Ovary (tissue), 9 donors: ENCODE data around the gene PLCB4. TPM values are rescaled to one million over a fixed set of nuclear protein-coding genes. Genes with fewer than 3 reads are reported as not detected.
"Not testable (repeated sequence)": the region's sequence is repeated elsewhere in the genome, so short reads cannot be mapped to it uniquely, and the experiment has no call there.

Experiments used
- DNase-seq, 5 donors: peaks; one replicate each; pipeline ENCODE4 v3.0.0-alpha.2; 2019 to 2020
- H3K27ac ChIP-seq, 2 donors: fragments of 200-600 bp; one replicate each; pipeline versions ENCODE4 v1.5.1 to v1.8.0; 2019 to 2022
- H3K27me3 ChIP-seq: fragments of 200-600 bp; one replicate; pipeline ENCODE4 v1.8.0; 2022
- H3K36me3 ChIP-seq: fragments of 200-600 bp; sonication (generic); one replicate; pipeline ENCODE4 v1.5.1; 2019
- H3K4me1 ChIP-seq: one replicate; pipeline ENCODE4 v1.8.1; 2013; ENCODE audit warnings: mild to moderate bottlenecking, moderate library complexity; ENCODE audit not compliant: insufficient read depth
- H3K4me3 ChIP-seq: fragments of 200-600 bp; sonication (generic); one replicate; pipeline ENCODE4 v1.5.1; 2017
- H3K9me3 ChIP-seq, 2 donors: fragments of 200-600 bp in 1 of 2; sonication (generic) in 1 of 2; one replicate each; pipeline versions ENCODE4 v1.5.1 to v1.8.1; 2013 to 2019; ENCODE audit warnings: mild to moderate bottlenecking in 1 of 2, moderate library complexity in 1 of 2
- EP300 ChIP-seq: sonication (generic); formaldehyde crosslinking; IDR thresholded peaks from one replicate; pipeline ENCODE4 v1.6.1; 2017; ENCODE audit warnings: antibody characterized with exemption
- POLR2A ChIP-seq: fragments of 450-650 bp; IDR thresholded peaks from one replicate; pipeline ENCODE4 v1.6.1; 2017; ENCODE audit warnings: antibody characterized with exemption, mild to moderate bottlenecking, moderate library complexity
- WGBS, 3 donors: extraction: QIAGEN DNeasy Blood & Tissue Kit in 1 of 3; methylation state at CpG; one replicate each; pipeline versions ENCODE4 v1.1.5 to v1.1.7; 2013 to 2017; 5-methylcytosine and 5-hydroxymethylcytosine counted together
- intact Hi-C, 4 donors: fragments of 100-400 bp; cut with DNase I; formaldehyde crosslinking; loops; one replicate each; pipeline versions ENCODE4 v1.11.0 to v1.15.1; 2022 to 2023
- polyA plus RNA-seq, 2 donors: library from polyadenylated mRNA; stranded (reverse); fragments of 200-250 nt in 1 of 2; fragments of 350-450 nt in 1 of 2; fragmentation: Illumina TruSeq in 1 of 2; extraction: RNeasy Lipid Tissue Mini Kit (QIAGEN cat#74804) in 1 of 2; gene quantifications; one replicate each; pipeline ENCODE4 v1.2.3, GENCODE V29; 2013 to 2014
- total RNA-seq, 7 donors: library from RNA; depleted of rRNA in 2 of 7; stranded (reverse); fragments of >200 nt in 2 of 7; fragmentation: NEBNext Ultra II Directional in 3 of 7; extraction: Animal tissue kit (Norgen Biotek cat#: 25700) in 3 of 7; gene quantifications; one replicate each; pipeline versions ENCODE4 v1.1.0 to v1.2.4, GENCODE V29; 2016 to 2023
- TF ChIP-seq, protein P1 (sequence below), 3 donors: fragments of 450-650 bp in 2 of 3; fragments of 200-600 bp in 1 of 3; IDR thresholded peaks; one replicate each; pipeline versions ENCODE4 v1.5.1 to v1.8.0; 2016 to 2022; ENCODE audit warnings: antibody characterized with exemption in 3 of 3, mild to moderate bottlenecking in 1 of 3
- donor health status: DM: no; HTN: no; CAD: no; lungs with moderate emphysema.
- donor health status: DM: no; HTN: no; CAD: no.
- donor health status: Bipolar disorder and iron deficiency.
- donor health status: DM: yes; HTN: yes; CAD: no.
- donor health status: DM: no; HTN: no; CAD: no.
- donor health status: DM: yes; HTN: yes; CAD: no.

PLCB4 gene
- total and polyA plus RNA-seq, 9 donors: 2.8 to 11.8 (median 5.6) TPM

DNA sequence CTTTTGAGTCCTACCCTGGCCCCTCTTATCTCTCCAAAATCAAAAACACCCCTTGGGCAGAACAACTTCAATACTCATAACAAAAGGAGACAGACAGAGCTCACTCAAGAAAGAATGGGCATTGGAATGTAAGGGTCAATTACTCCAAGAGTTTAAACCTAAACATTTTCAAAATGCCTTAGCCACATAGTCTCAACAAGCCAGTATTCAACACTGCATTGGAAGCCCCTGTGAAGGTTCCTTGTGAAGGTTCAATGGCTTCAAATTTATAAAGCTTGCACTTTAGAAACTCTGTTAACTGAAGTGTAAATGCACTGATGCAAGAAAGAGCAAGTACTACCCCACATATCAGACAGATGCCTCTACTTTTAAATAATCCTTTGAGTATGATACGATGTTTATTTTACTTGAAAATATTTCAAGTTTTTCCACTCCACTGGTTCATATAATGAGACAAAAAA, 306.4 kb downstream of the PLCB4 start:
- no peak for TF ChIP-seq POLR2A
- TF ChIP-seq, protein P1, sequence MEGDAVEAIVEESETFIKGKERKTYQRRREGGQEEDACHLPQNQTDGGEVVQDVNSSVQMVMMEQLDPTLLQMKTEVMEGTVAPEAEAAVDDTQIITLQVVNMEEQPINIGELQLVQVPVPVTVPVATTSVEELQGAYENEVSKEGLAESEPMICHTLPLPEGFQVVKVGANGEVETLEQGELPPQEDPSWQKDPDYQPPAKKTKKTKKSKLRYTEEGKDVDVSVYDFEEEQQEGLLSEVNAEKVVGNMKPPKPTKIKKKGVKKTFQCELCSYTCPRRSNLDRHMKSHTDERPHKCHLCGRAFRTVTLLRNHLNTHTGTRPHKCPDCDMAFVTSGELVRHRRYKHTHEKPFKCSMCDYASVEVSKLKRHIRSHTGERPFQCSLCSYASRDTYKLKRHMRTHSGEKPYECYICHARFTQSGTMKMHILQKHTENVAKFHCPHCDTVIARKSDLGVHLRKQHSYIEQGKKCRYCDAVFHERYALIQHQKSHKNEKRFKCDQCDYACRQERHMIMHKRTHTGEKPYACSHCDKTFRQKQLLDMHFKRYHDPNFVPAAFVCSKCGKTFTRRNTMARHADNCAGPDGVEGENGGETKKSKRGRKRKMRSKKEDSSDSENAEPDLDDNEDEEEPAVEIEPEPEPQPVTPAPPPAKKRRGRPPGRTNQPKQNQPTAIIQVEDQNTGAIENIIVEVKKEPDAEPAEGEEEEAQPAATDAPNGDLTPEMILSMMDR (IDR thresholded peaks at IDR 0.05): no peak
- TF ChIP-seq EP300: no peak
- no peaks in the 10 kb centered on the region for H3K36me3 ChIP-seq
- H3K4me1 ChIP-seq: no peaks in the 10 kb centered on the region
- WGBS, 3 donors: 54 to 66% (median 60%) methylated on average over 1 of the region's 1 CpG
- H3K27ac ChIP-seq: no peak overlapping the region
- intact Hi-C loops: loop anchor here in 1 of 4 donors (5.0 kb wide), 1 partner anchor 1983 kb away; no protein-coding TSS in a partner anchor
- H3K9me3 ChIP-seq: no peaks in the 10 kb centered on the region
- H3K27me3 ChIP-seq: no peaks in the 10 kb centered on the region
- H3K4me3 ChIP-seq: no peak overlapping the region
- DNase-seq: no peak

DNA sequence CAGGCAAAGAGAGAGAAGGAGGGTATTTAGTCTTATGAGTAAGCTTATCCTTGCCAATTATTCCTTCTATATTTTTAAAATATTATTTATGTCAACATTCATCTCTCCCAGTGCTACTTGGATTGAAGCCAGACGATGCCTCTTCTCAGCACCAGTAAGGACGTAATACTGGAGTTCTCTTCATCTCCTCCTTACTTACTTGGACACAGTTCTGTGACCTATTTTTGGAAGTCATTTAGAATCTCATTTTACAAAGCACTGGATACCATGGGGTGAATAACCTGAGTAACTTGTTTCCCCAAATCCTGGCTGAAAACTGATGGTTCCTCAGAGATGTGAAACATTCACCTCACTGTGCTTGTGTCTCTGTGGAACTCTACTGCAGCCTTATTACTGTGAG, 308.1 kb downstream of the PLCB4 start:
- no peaks in the 10 kb centered on the region for H3K9me3 ChIP-seq
- no peaks in the 10 kb centered on the region for H3K4me1 ChIP-seq
- intact Hi-C loops: loop anchor here in 1 of 4 donors (5.0 kb wide), 1 partner anchor 1985 kb away; no protein-coding TSS in a partner anchor
- no peak overlapping the region for H3K4me3 ChIP-seq
- H3K36me3 ChIP-seq: no peaks in the 10 kb centered on the region
- TF ChIP-seq, protein P1 (IDR thresholded peaks at IDR 0.05): no peak
- TF ChIP-seq POLR2A (no peak), EP300 (no peak)
- 46 to 63% (median 53%) methylated on average over 2 of the region's 2 CpGs for WGBS, 3 donors
- H3K27me3 ChIP-seq: no peaks in the 10 kb centered on the region
- no peak overlapping the region for H3K27ac ChIP-seq
- DNase-seq: no peak

DNA sequence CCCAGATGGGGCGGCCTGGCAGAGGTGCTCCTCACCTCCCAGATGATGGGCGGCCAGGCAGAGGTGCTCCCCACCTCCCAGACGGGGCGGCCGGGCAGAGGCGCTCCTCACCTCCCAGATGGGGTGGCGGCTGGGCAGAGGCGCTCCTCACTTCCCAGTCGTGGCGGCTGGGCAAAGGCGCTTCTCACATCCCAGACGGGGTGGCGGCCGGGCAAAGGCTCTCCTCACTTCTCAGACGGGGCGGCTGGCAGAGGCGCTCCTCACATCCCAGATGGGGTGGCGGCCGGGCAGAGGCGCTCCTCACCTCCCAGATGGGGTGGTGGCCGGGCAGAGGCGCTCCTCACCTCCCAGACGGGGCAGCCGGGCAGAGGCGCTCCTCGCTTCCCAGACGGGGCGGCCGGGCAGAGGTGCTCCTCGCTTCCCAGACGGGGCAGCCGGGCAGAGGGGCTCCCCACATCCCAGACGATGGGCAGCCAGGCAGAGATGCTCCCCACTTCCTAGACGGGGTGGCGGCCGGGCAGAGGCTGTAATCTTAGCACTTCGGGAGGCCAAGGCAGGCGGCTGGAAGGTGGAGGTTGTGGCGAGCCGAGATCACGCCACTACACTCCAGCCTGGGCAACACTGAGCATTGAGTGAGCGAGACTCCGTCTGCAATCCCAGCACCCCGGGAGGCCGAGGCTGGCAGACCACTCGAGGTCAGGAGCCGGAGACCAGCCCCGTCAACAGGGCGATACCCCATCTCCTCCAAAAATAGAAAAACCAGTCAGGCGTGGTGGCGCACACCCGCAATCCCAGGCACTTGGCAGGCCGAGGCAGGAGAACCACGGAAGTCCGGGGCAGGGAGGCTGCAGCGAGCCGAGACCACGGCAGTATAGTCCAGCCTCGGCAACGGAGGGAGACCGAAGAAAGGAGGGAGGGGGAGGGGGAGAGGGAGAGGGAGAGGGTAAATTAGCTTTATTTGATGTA, 316.7 kb downstream of the PLCB4 start:
- H3K27ac ChIP-seq, intact Hi-C loops, DNase-seq, H3K4me1 ChIP-seq, H3K4me3 ChIP-seq, H3K27me3 ChIP-seq, H3K9me3 ChIP-seq, H3K36me3 ChIP-seq: not testable (repeated sequence)
- WGBS, 3 donors: 93 to 97% (median 96%) methylated on average over 60 to 61 of the region's 61 CpGs

DNA sequence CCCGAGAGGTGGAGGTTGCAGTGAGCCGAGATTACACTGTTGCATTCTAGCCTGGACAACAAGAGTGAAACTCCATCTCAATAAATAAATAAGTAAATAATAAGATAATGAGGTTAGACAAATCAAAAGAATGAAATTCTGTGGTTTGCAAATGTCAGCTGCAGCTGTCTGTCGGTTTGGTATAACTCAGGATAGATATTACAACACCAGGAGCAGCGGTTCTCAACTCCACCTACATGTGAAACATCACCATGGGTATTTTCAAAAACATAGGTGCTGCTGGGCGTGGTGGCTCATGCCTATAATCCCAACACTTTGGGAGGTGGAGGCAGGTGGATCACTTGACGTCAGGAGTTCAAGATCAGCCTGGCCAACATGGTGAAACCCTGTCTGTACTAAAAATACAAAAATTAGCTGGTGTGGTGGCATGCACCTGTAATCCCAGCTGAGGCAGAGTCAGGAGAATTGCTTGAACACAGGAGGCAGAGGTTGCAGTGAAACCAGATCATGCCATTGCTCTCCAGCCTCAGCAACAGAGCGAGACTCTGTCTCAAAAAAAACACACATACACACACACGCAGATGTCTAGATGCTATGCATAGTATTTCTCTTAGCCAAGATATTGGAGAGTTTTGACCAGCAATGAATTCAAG, 319.4 kb downstream of the PLCB4 start:
- no peak overlapping the region for H3K27ac ChIP-seq
- no peaks in the 10 kb centered on the region for H3K9me3 ChIP-seq
- H3K4me3 ChIP-seq: no peak overlapping the region
- no peaks in the 10 kb centered on the region for H3K36me3 ChIP-seq
- 95 to 96% (median 96%) methylated on average over 8 of the region's 8 CpGs for WGBS, 3 donors
- H3K4me1 ChIP-seq: no peaks in the 10 kb centered on the region
- DNase-seq: no peak
- H3K27me3 ChIP-seq: no peaks in the 10 kb centered on the region
- TF ChIP-seq, protein P1 (IDR thresholded peaks at IDR 0.05): no peak
- TF ChIP-seq POLR2A (no peak), EP300 (no peak)
- intact Hi-C loops: no loop called here

DNA sequence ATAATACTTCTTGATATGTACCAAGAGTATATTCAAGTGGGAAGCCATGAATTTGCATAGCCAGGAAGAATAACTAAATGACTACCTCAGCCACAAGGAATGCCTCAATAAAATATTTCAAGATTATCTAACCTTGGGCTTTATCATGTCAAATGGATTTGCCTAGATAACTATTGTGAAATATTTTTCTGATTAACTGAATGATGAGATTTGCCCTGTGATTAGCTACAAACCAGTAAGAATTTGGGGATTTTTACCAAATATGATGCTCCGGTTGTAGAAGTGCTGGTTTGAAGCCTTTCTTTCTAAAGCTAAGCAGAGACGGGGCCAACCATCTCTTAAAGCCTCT, 319.9 kb downstream of the PLCB4 start:
- no peaks in the 10 kb centered on the region for H3K36me3 ChIP-seq
- no peaks in the 10 kb centered on the region for H3K27me3 ChIP-seq
- TF ChIP-seq POLR2A (no peak), EP300 (no peak)
- TF ChIP-seq, protein P1 (IDR thresholded peaks at IDR 0.05): no peak
- no peak overlapping the region for H3K27ac ChIP-seq
- intact Hi-C loops: no loop called here
- 74 to 96% (median 94%) methylated on average over 2 of the region's 2 CpGs for WGBS, 3 donors
- no peak for DNase-seq
- H3K4me1 ChIP-seq: no peaks in the 10 kb centered on the region
- H3K9me3 ChIP-seq: no peaks in the 10 kb centered on the region
- H3K4me3 ChIP-seq: no peak overlapping the region
